A549 (cell line): ENCODE data around the gene EXOC6.

Source experiments
- CEBPB ChIP-seq, 2 experiments: fragments of >200 bp in 1 of 2; sonication (Bioruptor Twin) in 1 of 2; formaldehyde crosslinking in 1 of 2; IDR thresholded peaks; 2 replicates each; pipeline ENCODE4 v1.6.1; 2012 to 2016
- CTCF ChIP-seq: fragments of >200 bp; sonication (Bioruptor Twin); formaldehyde crosslinking; IDR thresholded peaks from 3 replicates; pipeline ENCODE4 v1.5.1; 2016
- EP300 ChIP-seq, 2 experiments: fragments of >200 bp; sonication (Bioruptor Twin); formaldehyde crosslinking; IDR thresholded peaks; 2 replicates in 1 of 2; 3 replicates in 1 of 2; pipeline ENCODE4 v1.6.1; 2016 to 2017
- HOXA7 ChIP-seq: fragments of 250-450 bp; sonication (Bioruptor Pico); IDR thresholded peaks from 2 replicates; pipeline ENCODE4 v1.5.0; 2020; ENCODE audit warnings: mild to moderate bottlenecking, moderate library complexity
- MAFK ChIP-seq: fragments of 450-650 bp; IDR thresholded peaks from 2 replicates; pipeline ENCODE4 v1.6.1; 2014; ENCODE audit not compliant: partially characterized antibody
- POLR2A ChIP-seq: IDR thresholded peaks from 2 replicates; pipeline ENCODE4 v1.6.1; 2012; ENCODE audit warnings: mild to moderate bottlenecking, low read length
- RFX5 ChIP-seq: fragments of 450-650 bp; IDR thresholded peaks from 2 replicates; pipeline ENCODE4 v1.7.1; 2014; ENCODE audit warnings: antibody characterized with exemption, mild to moderate bottlenecking, moderate library complexity
- RNF2 ChIP-seq: fragments of 200-600 bp; sonication (generic); IDR thresholded peaks from 2 replicates; pipeline ENCODE4 v1.6.1; 2016; ENCODE audit warnings: low read depth, mild to moderate bottlenecking, antibody characterized with exemption, moderate library complexity, borderline replicate concordance
- TFCP2L1 ChIP-seq: fragments of 250-450 bp; sonication (Bioruptor Pico); IDR thresholded peaks from 2 replicates; pipeline ENCODE4 v1.5.0; 2021; ENCODE audit warnings: mild to moderate bottlenecking
- TP53 ChIP-seq: fragments of 250-450 bp; sonication (Bioruptor Pico); IDR thresholded peaks from 2 replicates; pipeline ENCODE4 v1.5.0; 2021; ENCODE audit warnings: mild to moderate bottlenecking, moderate library complexity
- ZSCAN20 ChIP-seq: fragments of 250-450 bp; sonication (Bioruptor Pico); IDR thresholded peaks from 2 replicates; pipeline ENCODE4 v1.8.0; 2022; ENCODE audit warnings: mild to moderate bottlenecking, moderate library complexity
- TF ChIP-seq, protein P1 (sequence below): fragments of 150-350 bp; IDR thresholded peaks from 2 replicates; pipeline ENCODE4 v1.6.1; 2014; ENCODE audit warnings: low read depth, mild to moderate bottlenecking, low read length

DNA sequence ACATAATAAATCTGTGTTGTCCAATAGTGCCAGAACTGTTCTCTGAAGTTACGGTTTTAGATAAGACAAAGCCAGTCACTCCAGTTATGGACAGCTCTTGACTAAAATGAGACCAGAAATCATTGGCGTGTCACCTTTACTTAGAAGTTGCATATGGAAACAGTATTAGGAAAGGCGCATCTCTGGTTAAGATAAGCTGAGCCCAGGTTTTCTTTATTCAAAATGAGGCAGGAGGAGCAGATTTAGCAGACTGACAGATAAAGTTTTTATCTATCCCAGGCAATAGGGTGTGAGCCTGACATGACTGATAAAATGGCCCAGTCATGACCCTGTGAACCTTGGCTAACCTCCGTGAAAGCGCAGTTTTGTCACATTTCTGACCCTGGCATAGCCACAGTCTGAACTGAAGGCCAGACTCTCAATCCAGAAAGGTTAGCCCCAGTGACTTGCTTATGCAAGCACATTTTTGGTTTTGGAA is 229.6 kb downstream of the EXOC6 start:
- TF ChIP-seq POLR2A (no peak), CTCF (no peak), CEBPB (IDR thresholded peaks at IDR 0.05) (no peak), EP300 (IDR thresholded peaks at IDR 0.05) (no peak), RFX5 (no peak), HOXA7 (CRISPR knock-in tag) (no peak), TFCP2L1 (CRISPR knock-in tag) (no peak), RNF2 (no peak), TP53 (CRISPR knock-in tag) (no peak), ZSCAN20 (CRISPR knock-in tag) (no peak), MAFK (peak; percentile 43)
- TF ChIP-seq, protein P1, sequence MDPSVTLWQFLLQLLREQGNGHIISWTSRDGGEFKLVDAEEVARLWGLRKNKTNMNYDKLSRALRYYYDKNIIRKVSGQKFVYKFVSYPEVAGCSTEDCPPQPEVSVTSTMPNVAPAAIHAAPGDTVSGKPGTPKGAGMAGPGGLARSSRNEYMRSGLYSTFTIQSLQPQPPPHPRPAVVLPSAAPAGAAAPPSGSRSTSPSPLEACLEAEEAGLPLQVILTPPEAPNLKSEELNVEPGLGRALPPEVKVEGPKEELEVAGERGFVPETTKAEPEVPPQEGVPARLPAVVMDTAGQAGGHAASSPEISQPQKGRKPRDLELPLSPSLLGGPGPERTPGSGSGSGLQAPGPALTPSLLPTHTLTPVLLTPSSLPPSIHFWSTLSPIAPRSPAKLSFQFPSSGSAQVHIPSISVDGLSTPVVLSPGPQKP: no peak
